ENCODE results near the gene ZNF12. TPM values are rescaled to one million over a fixed set of nuclear protein-coding genes. Genes with fewer than 3 reads are reported as not detected.

ZNF12 gene
- polyA plus RNA-seq, 1 donor from 2014 or later = 27.9 TPM

- H3K9me3 ChIP-seq (ENCODE audit: low read length) = no peaks in the 10 kb centered on the region
- H3K4me2 ChIP-seq (ENCODE audit: low read length) = no peak overlapping the region
- H3K36me3 ChIP-seq (ENCODE audit: insufficient read depth, low read length) = no peaks in the 10 kb centered on the region
- H3K27me3 ChIP-seq (ENCODE audit: insufficient read depth, low read depth, low read length) = no peaks in the 10 kb centered on the region
- TF ChIP-seq RAD21 (conservative IDR thresholded peaks at IDR 0.05) = no peak
- TF ChIP-seq EZH2 (IDR thresholded peaks at IDR 0.05; ENCODE audit: borderline replicate concordance, insufficient read depth, low read length, poor library complexity, severe bottlenecking) = no peak
- no peak for TF ChIP-seq MXI1 (conservative IDR thresholded peaks at IDR 0.05; ENCODE audit: poor library complexity, severe bottlenecking)
- no peak for TF ChIP-seq SMC3 (conservative IDR thresholded peaks at IDR 0.05; ENCODE audit: poor library complexity)
- no peak for TF ChIP-seq TAF1 (IDR thresholded peaks at IDR 0.05; ENCODE audit: low read depth)
- H3K27ac ChIP-seq (ENCODE audit: low read length) = no peak overlapping the region
- H3K9ac ChIP-seq (ENCODE audit: low read length) = no peak overlapping the region
- H4K20me1 ChIP-seq (ENCODE audit: insufficient read depth) = no peaks in the 10 kb centered on the region
- H3K79me2 ChIP-seq (replicated peaks; ENCODE audit: insufficient read depth, low read length) = peaks cover 25% of the 10 kb centered on the region
- H3K4me3 ChIP-seq (ENCODE audit: low read length) = no peak overlapping the region
- no peaks in the 10 kb centered on the region for H3F3A ChIP-seq (ENCODE audit: insufficient read depth, low read length, poor library complexity, severe bottlenecking)
- H2AFZ ChIP-seq (ENCODE audit: low read depth, low read length) = no peak overlapping the region
- H3K9me2 ChIP-seq (ENCODE audit: insufficient read depth, low read length) = no peaks in the 10 kb centered on the region
Measured at GRCh38 chr7:6642861-6643640, 63.7 kb downstream of the ZNF12 start.

GRCh38 chr7:6642239-6642839 lies 64.4 kb downstream of the ZNF12 start:
- H3K9ac ChIP-seq (ENCODE audit: low read length) = no peak overlapping the region
- H3K79me2 ChIP-seq (replicated peaks; ENCODE audit: insufficient read depth, low read length) = peaks cover 31% of the 10 kb centered on the region
- H3K4me3 ChIP-seq (ENCODE audit: low read length) = no peak overlapping the region
- no peak overlapping the region for H2AFZ ChIP-seq (ENCODE audit: low read depth, low read length)
- H3F3A ChIP-seq (ENCODE audit: insufficient read depth, low read length, poor library complexity, severe bottlenecking) = no peaks in the 10 kb centered on the region
- H3K9me3 ChIP-seq (ENCODE audit: low read length) = no peaks in the 10 kb centered on the region
- no peak overlapping the region for H3K4me2 ChIP-seq (ENCODE audit: low read length)
- H3K36me3 ChIP-seq (ENCODE audit: insufficient read depth, low read length) = no peaks in the 10 kb centered on the region
- H3K27me3 ChIP-seq (ENCODE audit: insufficient read depth, low read depth, low read length) = no peaks in the 10 kb centered on the region
- no peak for TF ChIP-seq TAF1 (IDR thresholded peaks at IDR 0.05; ENCODE audit: low read depth)
- no peak for TF ChIP-seq EP300 (conservative IDR thresholded peaks at IDR 0.05; ENCODE audit: poor library complexity, severe bottlenecking)
- no peak for TF ChIP-seq MXI1 (conservative IDR thresholded peaks at IDR 0.05; ENCODE audit: poor library complexity, severe bottlenecking)
- TF ChIP-seq RAD21 (conservative IDR thresholded peaks at IDR 0.05) = no peak
- no peak for TF ChIP-seq EZH2 (IDR thresholded peaks at IDR 0.05; ENCODE audit: borderline replicate concordance, insufficient read depth, low read length, poor library complexity, severe bottlenecking)
- no peak for TF ChIP-seq SMC3 (conservative IDR thresholded peaks at IDR 0.05; ENCODE audit: poor library complexity)
- no peak for TF ChIP-seq REST (IDR thresholded peaks at IDR 0.05; ENCODE audit: borderline replicate concordance)
- no peaks in the 10 kb centered on the region for H4K20me1 ChIP-seq (ENCODE audit: insufficient read depth)
- H3K27ac ChIP-seq (ENCODE audit: low read length) = no peak overlapping the region
- no peaks in the 10 kb centered on the region for H3K9me2 ChIP-seq (ENCODE audit: insufficient read depth, low read length)
